NCI-H748 treated with DMSO at 0.1 percent for 48 hours (cell line): ENCODE data around the gene BAHCC1.

Source experiments
- DNase-seq: peaks from one replicate; lab custom pipeline; 2025; lab: John Stamatoyannopoulos, UW

The BAHCC1 gene

GRCh38 chr17:81443269-81443668 lies 48.0 kb downstream of the BAHCC1 start:
- no peak for DNase-seq

DNA sequence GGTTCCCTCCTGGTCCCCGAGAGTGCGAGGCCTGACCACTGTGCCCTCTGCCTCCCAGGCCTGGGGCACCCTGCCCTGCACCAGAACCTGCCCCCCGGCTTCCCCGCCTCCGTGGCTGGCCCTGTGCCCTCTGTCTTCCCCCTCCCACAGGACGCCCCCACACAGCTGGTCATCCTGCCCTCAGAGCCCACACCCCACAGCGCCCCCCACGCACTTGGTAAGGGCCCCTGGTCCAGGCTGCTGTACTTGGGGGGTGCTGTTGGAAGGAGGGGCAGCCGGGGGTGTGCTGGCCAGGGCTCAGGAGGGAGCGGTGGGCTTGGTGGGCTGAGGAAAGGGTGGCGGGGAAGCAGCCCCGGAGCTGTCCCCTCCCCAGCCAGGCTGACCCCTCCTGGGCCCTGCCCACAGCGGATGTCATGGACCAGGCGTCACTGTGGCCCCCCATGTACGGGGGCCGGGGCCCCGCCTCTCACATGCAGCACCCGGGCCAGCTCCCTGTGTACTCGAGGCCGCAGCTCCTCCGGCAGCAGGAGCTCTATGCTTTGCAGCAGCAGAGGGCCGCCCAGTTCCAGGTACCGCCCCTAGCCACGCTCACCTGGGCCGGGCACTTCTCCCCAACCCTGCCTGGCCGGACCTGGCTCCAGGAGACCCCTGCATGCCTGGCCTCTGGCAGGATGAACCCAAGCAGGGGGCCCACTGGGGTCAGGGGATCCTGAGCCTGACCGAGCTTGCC lies 49.5 kb downstream of the BAHCC1 start:
- DNase-seq = no peak

DNA sequence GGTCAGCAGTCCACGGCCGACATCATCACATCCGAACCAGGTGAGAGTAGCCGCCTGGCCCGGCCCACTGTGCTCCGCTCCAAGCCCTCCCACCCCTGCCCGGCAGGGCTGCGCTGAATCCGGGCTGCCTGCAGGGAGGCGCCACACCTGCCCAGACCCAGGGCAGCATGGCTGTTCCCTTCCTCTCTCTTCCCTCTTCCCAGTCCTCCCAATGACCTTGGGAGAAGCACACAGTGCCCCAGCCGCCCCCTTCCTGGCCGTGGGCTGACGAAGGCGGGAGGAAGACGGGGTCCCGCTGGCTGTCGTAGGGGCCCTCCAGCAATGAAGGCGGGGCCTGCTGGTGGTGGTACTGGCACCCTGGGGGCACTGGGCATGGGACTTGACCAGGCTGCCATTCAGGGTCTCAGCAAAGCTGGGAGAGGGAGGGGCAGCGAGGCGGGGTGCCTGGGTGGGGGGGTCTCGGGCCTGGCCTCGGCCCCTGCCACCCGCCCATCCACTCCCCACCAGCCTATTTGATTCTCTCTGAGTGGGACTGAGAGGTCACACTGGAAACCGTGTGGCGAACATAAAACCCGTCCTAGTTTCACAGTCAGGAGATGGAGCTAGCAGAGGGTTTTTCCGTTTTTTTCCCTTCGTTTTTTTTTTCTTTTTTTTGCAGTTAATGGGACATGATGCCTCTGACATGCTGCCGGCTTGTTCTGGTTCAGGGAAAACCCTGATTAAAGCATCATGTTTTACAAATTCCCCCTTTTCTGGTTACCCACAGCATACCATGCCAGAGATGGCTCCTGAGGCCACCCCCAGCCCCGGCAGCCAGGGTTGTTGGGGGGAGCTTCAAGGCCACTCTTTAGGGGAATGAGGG lies 50.6 kb downstream of the BAHCC1 start:
- DNase-seq = no peak

GRCh38 chr17:81447331-81447933 lies 52.2 kb downstream of the BAHCC1 start:
- no peak for DNase-seq

GRCh38 chr17:81448442-81448841 lies 53.2 kb downstream of the BAHCC1 start:
- DNase-seq = no peak

DNA sequence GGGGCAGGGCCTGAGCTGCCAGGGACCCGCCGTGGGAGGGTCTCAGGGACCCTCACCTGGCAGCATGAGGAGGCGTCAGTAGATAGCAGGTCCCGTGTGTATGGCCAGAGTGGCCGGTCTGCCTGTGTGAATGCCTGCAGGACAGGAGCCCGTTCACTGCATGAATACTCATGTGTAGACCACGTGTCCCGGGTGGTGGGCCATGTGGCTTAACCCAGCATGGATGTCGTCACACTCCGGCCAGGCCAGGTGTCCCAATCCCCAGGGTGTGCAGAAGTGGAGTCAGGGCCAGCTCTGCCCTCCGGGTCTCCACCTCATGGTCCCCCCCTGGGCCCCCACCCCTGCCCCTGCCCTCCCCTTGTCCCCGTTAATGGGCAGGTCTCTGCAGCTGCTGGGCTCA lies 53.7 kb downstream of the BAHCC1 start:
- DNase-seq = no peak

- no peak for DNase-seq
These were observed 54.1 kb downstream of the BAHCC1 start for GRCh38 chr17:81449351-81449750.

- DNase-seq = no peak
These were observed 56.6 kb downstream of the BAHCC1 start for GRCh38 chr17:81451823-81452222.

DNA sequence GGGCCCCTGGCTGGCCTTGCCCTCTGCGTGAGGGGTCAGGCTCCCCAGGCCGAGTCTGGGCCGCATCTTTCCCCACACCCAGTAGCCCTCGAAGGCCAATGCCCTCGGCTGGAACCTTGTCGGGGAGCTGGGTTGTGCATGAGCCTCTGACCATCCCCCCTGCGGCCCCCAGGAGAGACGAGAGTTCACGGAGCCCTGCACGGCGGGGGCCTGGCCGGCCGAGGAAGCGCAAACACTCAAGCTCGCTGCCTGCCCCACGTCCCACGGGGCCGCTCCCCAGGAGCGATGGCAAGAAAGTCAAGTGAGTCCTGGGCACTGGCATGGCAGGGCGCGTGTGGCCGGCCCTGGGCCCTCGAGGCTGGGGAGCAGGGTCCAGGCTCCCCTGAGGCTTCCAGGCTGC lies 57.3 kb downstream of the BAHCC1 start:
- no peak for DNase-seq

- DNase-seq = peak; percentile 30
These were observed 57.8 kb downstream of the BAHCC1 start for GRCh38 chr17:81453076-81453475.

GRCh38 chr17:81453712-81454111 lies 58.5 kb downstream of the BAHCC1 start:
- no peak for DNase-seq

GRCh38 chr17:81454473-81454872 lies 59.2 kb downstream of the BAHCC1 start:
- no peak for DNase-seq

- no peak for DNase-seq
These were observed 60.1 kb downstream of the BAHCC1 start for GRCh38 chr17:81455387-81455786.

DNA sequence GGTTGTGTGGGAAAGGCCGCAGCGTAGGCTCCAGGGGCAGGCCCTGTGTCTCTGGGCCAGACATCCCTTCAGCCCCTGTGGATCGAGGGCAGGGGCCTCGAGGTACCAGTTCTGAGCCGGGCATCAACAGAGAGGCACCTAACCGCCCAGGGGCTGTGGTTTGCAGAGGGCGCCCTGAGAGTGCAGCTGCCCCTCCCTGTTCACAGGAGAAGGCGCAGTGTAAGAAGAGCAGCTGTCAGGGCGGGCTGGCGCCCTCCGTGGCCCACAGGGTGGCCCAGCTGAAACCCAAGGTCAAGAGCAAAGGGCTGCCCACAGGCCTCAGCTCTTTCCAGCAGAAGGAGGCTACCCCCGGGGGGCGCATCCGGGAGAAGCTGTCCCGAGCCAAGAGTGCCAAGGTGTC lies 60.8 kb downstream of the BAHCC1 start:
- no peak for DNase-seq

DNA sequence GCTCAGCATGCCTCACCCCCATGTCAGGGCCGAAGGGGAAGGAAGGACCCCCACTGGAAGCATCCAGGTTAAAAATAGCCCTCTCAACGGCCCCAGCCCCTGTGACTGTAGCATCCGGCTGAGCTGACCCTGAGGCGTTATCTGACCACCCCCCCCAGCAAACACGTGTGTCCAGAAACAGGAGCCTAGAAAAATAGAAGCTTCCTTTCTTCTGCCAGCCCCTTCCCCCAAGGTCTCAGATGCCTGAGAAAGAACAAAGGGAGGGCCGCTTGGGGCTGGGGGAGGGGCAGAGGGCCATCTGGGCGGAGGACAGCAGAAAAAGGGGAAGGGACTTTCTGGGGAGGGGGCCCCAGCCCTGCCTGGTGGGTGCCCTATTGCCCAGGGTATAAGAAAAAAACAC lies 61.5 kb downstream of the BAHCC1 start:
- no peak for DNase-seq

- DNase-seq = no peak
These were observed 62.1 kb downstream of the BAHCC1 start for GRCh38 chr17:81457401-81457800.

DNA sequence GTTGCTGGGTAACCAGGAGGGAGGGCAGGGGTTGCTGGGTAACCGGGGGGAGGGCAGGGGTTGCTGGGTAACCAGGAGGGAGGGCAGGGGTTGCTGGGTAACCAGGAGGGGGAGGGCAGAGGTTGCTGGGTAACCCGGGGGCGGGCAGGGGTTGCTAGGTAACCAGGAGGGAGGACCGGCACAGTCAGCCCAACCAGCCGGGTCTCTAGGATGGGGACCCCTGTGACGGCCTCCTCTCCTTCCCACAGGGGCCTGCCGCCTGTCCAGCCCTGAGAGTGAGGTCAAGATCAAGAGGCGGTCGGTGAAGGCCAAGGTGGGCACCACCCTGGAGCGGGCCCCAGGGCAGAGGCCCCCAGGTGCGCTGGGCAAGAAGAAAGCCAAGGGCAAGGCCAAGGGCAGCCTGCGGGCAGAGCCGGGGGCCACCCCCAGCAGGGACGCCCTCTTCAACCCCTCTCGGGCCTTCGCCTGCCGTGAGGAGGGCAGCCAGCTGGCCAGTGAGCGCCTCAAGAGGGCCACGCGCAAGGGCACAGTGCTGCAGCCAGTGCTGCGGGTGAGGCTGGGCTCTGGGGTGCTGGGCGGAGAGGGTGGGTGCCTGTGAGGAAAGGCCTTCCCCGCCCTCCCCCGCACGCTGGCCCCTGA lies 62.8 kb downstream of the BAHCC1 start:
- DNase-seq = no peak

DNA sequence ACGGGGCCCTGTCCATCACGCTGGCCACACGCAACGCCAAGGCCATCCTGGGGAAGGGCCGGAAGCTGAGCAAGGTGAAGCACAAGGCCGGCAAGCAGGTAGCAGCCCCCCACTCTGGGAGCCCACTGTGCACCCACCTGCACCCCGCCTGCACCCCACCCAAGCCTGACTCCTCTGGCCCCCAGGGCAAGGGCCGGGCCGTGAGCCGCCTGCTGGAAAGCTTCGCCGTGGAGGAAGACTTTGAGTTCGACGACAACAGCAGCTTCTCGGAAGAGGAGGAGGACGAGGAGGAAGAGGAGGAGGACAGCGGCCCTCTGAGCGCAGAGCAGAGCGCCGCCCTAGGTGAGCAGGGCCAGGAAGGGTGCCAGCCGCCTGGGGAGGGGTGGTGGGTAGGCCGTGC lies 63.4 kb downstream of the BAHCC1 start:
- DNase-seq = no peak

GRCh38 chr17:81459224-81459623 lies 64.0 kb downstream of the BAHCC1 start:
- DNase-seq = no peak

GRCh38 chr17:81459864-81460263 lies 64.6 kb downstream of the BAHCC1 start:
- DNase-seq = no peak

GRCh38 chr17:81460856-81461460 lies 65.7 kb downstream of the BAHCC1 start:
- no peak for DNase-seq
